ENCODE data around the gene IDUA.
A peak's percentile ranks its signal among the peaks of the same experiment; 100 is the strongest.

The IDUA gene

DNA sequence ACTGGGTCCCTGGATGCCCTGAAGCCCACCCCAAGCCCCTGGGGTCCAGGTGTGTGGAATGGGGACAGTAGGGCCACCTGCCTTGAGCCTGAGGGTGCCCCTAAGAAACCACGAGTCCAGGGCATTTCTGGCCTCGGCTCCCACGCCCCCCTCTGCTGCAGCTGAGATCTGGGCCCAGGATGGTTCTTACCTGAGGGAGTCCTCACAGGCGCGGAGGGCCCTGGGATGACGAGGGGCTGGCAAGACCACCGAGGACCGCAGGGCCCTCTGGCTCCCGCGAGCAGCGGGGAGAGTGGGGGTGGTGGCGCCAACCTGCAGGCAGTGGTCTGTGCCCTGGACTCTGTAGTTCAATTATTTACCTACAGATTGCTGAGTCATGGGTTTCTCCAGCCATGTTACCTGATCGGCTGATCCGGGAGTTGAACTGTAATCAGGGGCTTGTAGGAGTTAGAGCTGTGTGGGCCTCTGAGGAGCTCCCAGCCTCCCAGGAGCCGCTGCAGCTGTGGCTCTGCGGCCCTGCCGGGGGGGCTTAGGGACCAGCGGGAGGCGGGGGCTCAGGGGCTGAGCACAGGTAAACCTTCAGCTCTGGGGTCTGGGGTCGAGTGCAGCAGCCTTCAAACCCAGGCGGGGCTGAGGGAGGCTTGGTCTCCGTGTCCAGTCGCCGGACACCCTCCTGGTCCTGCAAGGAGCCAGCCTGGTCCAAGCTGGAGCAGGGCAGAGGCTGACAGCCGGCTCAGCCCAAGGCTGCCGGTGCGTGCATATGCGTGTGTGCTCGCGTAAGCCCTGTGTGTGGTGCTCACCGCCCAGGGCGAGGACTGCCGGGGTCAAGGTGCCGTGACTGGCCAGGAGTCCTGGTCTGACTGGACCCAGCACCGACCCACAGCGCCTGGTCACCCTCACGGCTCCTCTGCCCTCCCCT lies 6.5 kb downstream of the IDUA start, which contains the start of gene SLC26A1:
Gene SLC26A1 (minus strand): TSS at position 294 of the 919 bp plus-strand sequence. CDS start 1,701 bp downstream, outside the sequence.
- Histone ChIP-seq H3K36me3 (ENCODE audit: control insufficient read depth in 1 of 2, insufficient read depth in 2 of 2, low read length in 2 of 2) (no peaks in the 10 kb centered on the region), H2BK12ac (ENCODE audit: low read length) (no peak within 1 kb of the TSS), H3K27ac (ENCODE audit: low read depth, low read length) (no peak within 1 kb of the TSS), H3K4me1 (ENCODE audit: control insufficient read depth in 1 of 2, insufficient read depth in 2 of 2, low read length in 2 of 2) (peaks cover 5 to 6% of the 10 kb centered on the region in 2 experiments), H4K91ac (ENCODE audit: low read depth, low read length) (peak within 1 kb of the TSS; percentile 4), H2AK5ac (ENCODE audit: low read length) (no peak within 1 kb of the TSS), H3K4ac (ENCODE audit: low read depth, low read length) (no peak within 1 kb of the TSS), H3K9me3 (ENCODE audit: insufficient read depth, low read depth, low read length) (peaks cover 3% of the 10 kb centered on the region), H3K23ac (ENCODE audit: low read length) (no peak within 1 kb of the TSS), H4K12ac (ENCODE audit: low read depth, low read length) (no peak within 1 kb of the TSS), H2AFZ (ENCODE audit: insufficient read depth, low read length, poor library complexity) (no peak within 1 kb of the TSS), H3K4me2 (ENCODE audit: low read length) (no peak within 1 kb of the TSS), H2BK120ac (ENCODE audit: insufficient read depth, low read length, poor library complexity) (no peak within 1 kb of the TSS), H3K9ac (ENCODE audit: low read length) (no peak within 1 kb of the TSS), H3K14ac (ENCODE audit: low read length) (no peak within 1 kb of the TSS), H3K79me1 (ENCODE audit: low read length) (no peaks in the 10 kb centered on the region), H3K79me2 (ENCODE audit: control insufficient read depth, insufficient read depth, low read length, poor library complexity) (no peaks in the 10 kb centered on the region), H3K18ac (ENCODE audit: low read length) (peak within 1 kb of the TSS; percentile 13), H3K4me3 (ENCODE audit: low read depth, low read length) (no peak within 1 kb of the TSS), H3K27me3 (ENCODE audit: insufficient read depth, low read length) (peaks cover 18% of the 10 kb centered on the region), H2BK5ac (ENCODE audit: low read depth, low read length, poor library complexity) (no peak within 1 kb of the TSS), H4K8ac (ENCODE audit: low read depth, low read length) (no peak within 1 kb of the TSS)
- DNase-seq = peak; percentile 37 to 59
- no CpG with 5 or more reads among the region's 37 CpGs for WGBS (ENCODE audit: extremely low coverage, insufficient coverage, insufficient read length)

GRCh38 chr4:995311-996026 lies 8.6 kb downstream of the IDUA start:
- H3K4ac ChIP-seq (ENCODE audit: low read depth, low read length) = no peak overlapping the region
- H3K36me3 ChIP-seq (ENCODE audit: control insufficient read depth in 1 of 2, insufficient read depth in 2 of 2, low read length in 2 of 2) = no peaks in the 10 kb centered on the region
- H3K4me1 ChIP-seq (ENCODE audit: control insufficient read depth in 1 of 2, insufficient read depth in 2 of 2, low read length in 2 of 2) = peaks cover 5 to 6% of the 10 kb centered on the region in 2 experiments
- no peaks in the 10 kb centered on the region for H3K79me1 ChIP-seq (ENCODE audit: low read length)
- H3K23ac ChIP-seq (ENCODE audit: low read length) = no peak overlapping the region
- no peak overlapping the region for H3K4me2 ChIP-seq (ENCODE audit: low read length)
- H3K18ac ChIP-seq (ENCODE audit: low read length) = no peak overlapping the region
- H3K9me3 ChIP-seq (ENCODE audit: insufficient read depth, low read depth, low read length) = peaks cover 7% of the 10 kb centered on the region
- no peak overlapping the region for H3K27ac ChIP-seq (ENCODE audit: low read depth, low read length)
- H2BK5ac ChIP-seq (ENCODE audit: low read depth, low read length, poor library complexity) = no peak overlapping the region
- H3K9ac ChIP-seq (ENCODE audit: low read length) = no peak overlapping the region
- WGBS (ENCODE audit: extremely low coverage, insufficient coverage, insufficient read length) = no CpG with 5 or more reads among the region's 23 CpGs
- H4K8ac ChIP-seq (ENCODE audit: low read depth, low read length) = no peak overlapping the region
- H2AK5ac ChIP-seq (ENCODE audit: low read length) = no peak overlapping the region
- no peak overlapping the region for H4K12ac ChIP-seq (ENCODE audit: low read depth, low read length)
- no peak overlapping the region for H3K4me3 ChIP-seq (ENCODE audit: low read depth, low read length)
- H3K27me3 ChIP-seq (ENCODE audit: insufficient read depth, low read length) = peaks cover 28% of the 10 kb centered on the region
- H2BK12ac ChIP-seq (ENCODE audit: low read length) = no peak overlapping the region
- no peak overlapping the region for H4K91ac ChIP-seq (ENCODE audit: low read depth, low read length)
- H2BK120ac ChIP-seq (ENCODE audit: insufficient read depth, low read length, poor library complexity) = no peak overlapping the region
- no peak overlapping the region for H3K14ac ChIP-seq (ENCODE audit: low read length)
- no peak for DNase-seq
- H2AFZ ChIP-seq (ENCODE audit: insufficient read depth, low read length, poor library complexity) = no peak overlapping the region
- no peaks in the 10 kb centered on the region for H3K79me2 ChIP-seq (ENCODE audit: control insufficient read depth, insufficient read depth, low read length, poor library complexity)

DNA sequence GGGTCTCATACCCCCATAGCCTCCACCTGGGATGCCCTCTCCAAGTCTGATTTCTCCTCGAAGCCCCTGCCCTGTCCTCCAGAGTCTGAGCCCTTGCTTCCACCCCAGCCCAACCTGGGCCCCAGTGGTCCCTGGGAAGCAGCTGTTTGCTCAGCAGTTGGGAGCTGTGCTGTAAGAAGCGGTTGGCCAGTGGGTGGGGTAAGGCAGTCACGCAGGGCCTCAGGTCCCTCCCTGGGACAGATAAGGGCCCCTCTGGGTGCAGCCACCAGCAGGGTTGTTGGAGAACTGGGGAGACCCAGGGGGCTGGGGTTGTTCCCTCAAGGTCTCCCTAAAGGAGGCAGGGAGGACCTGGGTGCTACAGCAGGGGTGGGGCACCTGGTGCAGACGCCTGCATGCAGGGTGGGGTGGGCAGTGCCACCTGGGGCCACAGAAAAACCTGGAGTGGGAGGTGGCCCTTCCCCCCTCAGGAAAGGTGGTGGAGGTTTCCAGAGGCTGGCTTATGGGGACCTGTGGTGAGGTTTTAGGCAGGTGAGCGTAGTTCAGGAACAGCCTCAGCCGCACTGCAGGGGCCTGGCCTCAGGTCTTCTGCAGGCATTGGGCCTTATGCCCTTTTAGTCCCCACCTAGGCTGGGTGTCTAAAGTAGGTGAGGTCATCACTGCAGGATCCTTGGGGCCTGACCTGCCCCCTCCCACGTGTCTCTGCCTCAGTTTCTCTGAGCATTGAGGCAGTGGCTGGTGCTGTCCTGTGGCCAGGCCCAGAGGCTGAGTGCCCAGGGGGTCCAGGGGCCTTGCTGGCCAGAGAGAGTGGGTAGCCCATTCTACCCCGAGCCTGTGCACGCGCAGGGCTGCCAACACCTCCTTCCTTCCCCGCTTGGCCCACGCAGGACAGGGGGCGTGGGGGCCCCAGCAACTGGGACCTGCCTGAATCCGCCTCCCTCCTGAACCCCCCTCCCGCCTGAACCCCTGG lies 9.5 kb downstream of the IDUA start:
- WGBS (ENCODE audit: extremely low coverage, insufficient coverage, insufficient read length) = no CpG with 5 or more reads among the region's 15 CpGs

GRCh38 chr4:996997-997374 lies 10.1 kb downstream of the IDUA start:
- no peak overlapping the region for H4K91ac ChIP-seq (ENCODE audit: low read depth, low read length)
- H3K23ac ChIP-seq (ENCODE audit: low read length) = no peak overlapping the region
- H2BK120ac ChIP-seq (ENCODE audit: insufficient read depth, low read length, poor library complexity) = no peak overlapping the region
- H3K4me3 ChIP-seq (ENCODE audit: low read depth, low read length) = no peak overlapping the region
- no peak for DNase-seq
- H3K27ac ChIP-seq (ENCODE audit: low read depth, low read length) = no peak overlapping the region
- H3K4me1 ChIP-seq (ENCODE audit: control insufficient read depth in 1 of 2, insufficient read depth in 2 of 2, low read length in 2 of 2) = peaks cover 5 to 6% of the 10 kb centered on the region in 2 experiments
- peaks cover 10% of the 10 kb centered on the region for H3K9me3 ChIP-seq (ENCODE audit: insufficient read depth, low read depth, low read length)
- no peak overlapping the region for H2BK5ac ChIP-seq (ENCODE audit: low read depth, low read length, poor library complexity)
- no peaks in the 10 kb centered on the region for H3K36me3 ChIP-seq (ENCODE audit: control insufficient read depth in 1 of 2, insufficient read depth in 2 of 2, low read length in 2 of 2)
- H3K14ac ChIP-seq (ENCODE audit: low read length) = no peak overlapping the region
- no peak overlapping the region for H4K12ac ChIP-seq (ENCODE audit: low read depth, low read length)
- H3K4me2 ChIP-seq (ENCODE audit: low read length) = no peak overlapping the region
- H3K79me2 ChIP-seq (ENCODE audit: control insufficient read depth, insufficient read depth, low read length, poor library complexity) = no peaks in the 10 kb centered on the region
- no CpG with 5 or more reads among the region's 25 CpGs for whole genome bisulfite sequencing (ENCODE audit: extremely low coverage, insufficient coverage, insufficient read length)
- H2BK12ac ChIP-seq (ENCODE audit: low read length) = no peak overlapping the region
- no peak overlapping the region for H4K8ac ChIP-seq (ENCODE audit: low read depth, low read length)
- H3K9ac ChIP-seq (ENCODE audit: low read length) = no peak overlapping the region
- no peak overlapping the region for H3K18ac ChIP-seq (ENCODE audit: low read length)
- H3K79me1 ChIP-seq (ENCODE audit: low read length) = no peaks in the 10 kb centered on the region
- H2AFZ ChIP-seq (ENCODE audit: insufficient read depth, low read length, poor library complexity) = no peak overlapping the region
- no peak overlapping the region for H3K4ac ChIP-seq (ENCODE audit: low read depth, low read length)
- H2AK5ac ChIP-seq (ENCODE audit: low read length) = no peak overlapping the region
- peaks cover 39% of the 10 kb centered on the region for H3K27me3 ChIP-seq (ENCODE audit: insufficient read depth, low read length)

More for the DNA sequence above, 9.5 kb downstream of the IDUA start:
- Histone ChIP-seq H3K4me1 (ENCODE audit: control insufficient read depth in 1 of 2, insufficient read depth in 2 of 2, low read length in 2 of 2) (peaks cover 5 to 6% of the 10 kb centered on the region in 2 experiments), H3K36me3 (ENCODE audit: control insufficient read depth in 1 of 2, insufficient read depth in 2 of 2, low read length in 2 of 2) (no peaks in the 10 kb centered on the region), H2BK12ac (ENCODE audit: low read length) (no peak overlapping the region), H4K91ac (ENCODE audit: low read depth, low read length) (no peak overlapping the region), H3K9me3 (ENCODE audit: insufficient read depth, low read depth, low read length) (peaks cover 7% of the 10 kb centered on the region), H3K79me1 (ENCODE audit: low read length) (no peaks in the 10 kb centered on the region), H3K14ac (ENCODE audit: low read length) (no peak overlapping the region), H2BK5ac (ENCODE audit: low read depth, low read length, poor library complexity) (no peak overlapping the region), H3K27me3 (ENCODE audit: insufficient read depth, low read length) (peaks cover 32% of the 10 kb centered on the region), H3K4me2 (ENCODE audit: low read length) (no peak overlapping the region), H2AK5ac (ENCODE audit: low read length) (no peak overlapping the region), H3K79me2 (ENCODE audit: control insufficient read depth, insufficient read depth, low read length, poor library complexity) (no peaks in the 10 kb centered on the region), H3K9ac (ENCODE audit: low read length) (no peak overlapping the region), H3K4me3 (ENCODE audit: low read depth, low read length) (no peak overlapping the region), H2AFZ (ENCODE audit: insufficient read depth, low read length, poor library complexity) (no peak overlapping the region), H4K12ac (ENCODE audit: low read depth, low read length) (no peak overlapping the region), H3K27ac (ENCODE audit: low read depth, low read length) (no peak overlapping the region), H2BK120ac (ENCODE audit: insufficient read depth, low read length, poor library complexity) (no peak overlapping the region), H3K4ac (ENCODE audit: low read depth, low read length) (no peak overlapping the region), H3K23ac (ENCODE audit: low read length) (no peak overlapping the region), H4K8ac (ENCODE audit: low read depth, low read length) (no peak overlapping the region), H3K18ac (ENCODE audit: low read length) (no peak overlapping the region)
- no peak for DNase-seq

Measured in trophoblast cell (in vitro differentiated cells and primary cell).